SK-N-SH treated with all-trans-retinoic acid at 6 μM for 48 hours (cell line): ENCODE data around the gene UCMA.

Experiments
- ATAC-seq: fragments of 200-7000 bp; cut with Tn5 transposase; 3 replicates; pipeline ENCODE4 v1.9.1; 2020; ENCODE audit warnings: mild to moderate bottlenecking, moderate library complexity
- ARNTL ChIP-seq: fragments of 450-650 bp; formaldehyde crosslinking; IDR thresholded peaks from 2 replicates; pipeline ENCODE4 v1.5.0; 2020; ENCODE audit warnings: low read depth, mild to moderate bottlenecking, moderate library complexity, borderline replicate concordance
- BACH2 ChIP-seq: fragments of 250-450 bp; sonication (Bioruptor Pico); IDR thresholded peaks from 2 replicates; pipeline ENCODE4 v1.9.0; 2021; ENCODE audit warnings: mild to moderate bottlenecking, borderline replicate concordance
- CREB5 ChIP-seq: fragments of 250-450 bp; sonication (Bioruptor Pico); IDR thresholded peaks from 2 replicates; pipeline ENCODE4 v1.5.1; 2020; ENCODE audit warnings: low read depth, mild to moderate bottlenecking, moderate library complexity
- CSDC2 ChIP-seq: fragments of 250-450 bp; sonication (Bioruptor Pico); IDR thresholded peaks from 2 replicates; pipeline ENCODE4 v1.5.0; 2020; ENCODE audit warnings: mild to moderate bottlenecking, moderate library complexity
- CSRNP3 ChIP-seq: fragments of 250-450 bp; sonication (Bioruptor Pico); IDR thresholded peaks from 2 replicates; pipeline ENCODE4 v1.5.1; 2021; ENCODE audit warnings: mild to moderate bottlenecking, moderate library complexity
- ISL1 ChIP-seq: fragments of 250-450 bp; sonication (Bioruptor Pico); IDR thresholded peaks from 2 replicates; pipeline ENCODE4 v2.1.2; 2022; ENCODE audit warnings: mild to moderate bottlenecking, moderate library complexity
- OSR1 ChIP-seq: fragments of 250-450 bp; sonication (Bioruptor Pico); IDR thresholded peaks from 2 replicates; pipeline ENCODE4 v1.8.0; 2022; ENCODE audit warnings: moderate library complexity, mild to moderate bottlenecking, inconsistent platforms
- PATZ1 ChIP-seq: fragments of 250-450 bp; sonication (Bioruptor Pico); IDR thresholded peaks from 2 replicates; pipeline ENCODE4 v1.8.0; 2020; ENCODE audit warnings: mild to moderate bottlenecking, moderate library complexity, borderline replicate concordance
- POU6F1 ChIP-seq: fragments of 250-450 bp; sonication (Bioruptor Pico); IDR thresholded peaks from 2 replicates; pipeline ENCODE4 v1.8.0; 2021; ENCODE audit warnings: low read depth, mild to moderate bottlenecking, moderate library complexity, borderline replicate concordance
- PPARA ChIP-seq: fragments of 250-450 bp; sonication (Bioruptor Pico); IDR thresholded peaks from 2 replicates; pipeline ENCODE4 v1.5.0; 2020; ENCODE audit warnings: mild to moderate bottlenecking, borderline replicate concordance
- RARB ChIP-seq: fragments of 250-450 bp; sonication (Bioruptor Pico); IDR thresholded peaks from 2 replicates; pipeline ENCODE4 v1.8.0; 2021; ENCODE audit warnings: mild to moderate bottlenecking, moderate library complexity
- SNAI2 ChIP-seq: fragments of 250-450 bp; sonication (Bioruptor Pico); IDR thresholded peaks from 2 replicates; pipeline ENCODE4 v1.5.0; 2020; ENCODE audit warnings: mild to moderate bottlenecking, moderate library complexity
- TCF4 ChIP-seq: fragments of 250-450 bp; sonication (Bioruptor Pico); IDR thresholded peaks from 2 replicates; pipeline ENCODE4 v1.8.0; 2021; ENCODE audit warnings: mild to moderate bottlenecking, moderate library complexity, borderline replicate concordance
- TOX ChIP-seq: fragments of 250-450 bp; sonication (Bioruptor Pico); IDR thresholded peaks from 2 replicates; pipeline ENCODE4 v1.8.0; 2021; ENCODE audit warnings: mild to moderate bottlenecking, moderate library complexity, borderline replicate concordance
- TSHZ2 ChIP-seq: fragments of 250-450 bp; sonication (Bioruptor Pico); IDR thresholded peaks from 2 replicates; pipeline ENCODE4 v1.5.0; 2020; ENCODE audit warnings: mild to moderate bottlenecking, moderate library complexity
- ZC3H10 ChIP-seq: fragments of 250-450 bp; sonication (Bioruptor Pico); IDR thresholded peaks from 2 replicates; pipeline ENCODE4 v1.5.1; 2021; ENCODE audit warnings: mild to moderate bottlenecking, moderate library complexity
- ZNF565 ChIP-seq: fragments of 450-650 bp; formaldehyde crosslinking; conservative IDR thresholded peaks from 2 replicates; pipeline ENCODE4 v1.5.0; 2020; ENCODE audit warnings: low read depth, mild to moderate bottlenecking, moderate library complexity
- ZNF8 ChIP-seq: fragments of 450-650 bp; formaldehyde crosslinking; IDR thresholded peaks from 2 replicates; pipeline ENCODE4 v1.5.0; 2020; ENCODE audit warnings: mild to moderate bottlenecking, moderate library complexity

UCMA gene

GRCh38 chr10:13189961-13190360 lies 44.2 kb downstream of the UCMA start:
- TF ChIP-seq ZC3H10 (CRISPR knock-in tag) (no peak), CREB5 (CRISPR knock-in tag) (no peak), ZNF565 (CRISPR knock-in tag) (no peak), CSDC2 (CRISPR knock-in tag) (no peak), TCF4 (CRISPR knock-in tag) (no peak)
- TF ChIP-seq, all 23 proteins: peak for 0
- ATAC-seq: no peak

- ATAC-seq: no peak
- TF ChIP-seq RARB (CRISPR knock-in tag) (no peak), PPARA (no peak), CSRNP3 (no peak)
These were observed 45.6 kb downstream of the UCMA start for GRCh38 chr10:13188593-13188992.

- ATAC-seq: no peak
- TF ChIP-seq TOX (CRISPR knock-in tag): no peak
- TF ChIP-seq ZNF8: peak; percentile 93
- no peak for TF ChIP-seq ISL1
- TF ChIP-seq CREB5 (CRISPR knock-in tag): no peak
- no peak for TF ChIP-seq PATZ1 (CRISPR knock-in tag)
- no peak for TF ChIP-seq ARNTL (CRISPR knock-in tag)
These were observed 47.0 kb downstream of the UCMA start for GRCh38 chr10:13187135-13187534.

- TF ChIP-seq POU6F1 (CRISPR knock-in tag): no peak
- TF ChIP-seq ZNF8: no peak
- TF ChIP-seq SNAI2 (CRISPR knock-in tag): no peak
- TF ChIP-seq RARB (CRISPR knock-in tag): no peak
- no peak for TF ChIP-seq PPARA
- no peak for TF ChIP-seq BACH2 (CRISPR knock-in tag)
- TF ChIP-seq ARNTL (CRISPR knock-in tag): no peak
- TF ChIP-seq TSHZ2 (CRISPR knock-in tag): no peak
- no peak for TF ChIP-seq OSR1
- no peak for TF ChIP-seq TOX (CRISPR knock-in tag)
- no peak for TF ChIP-seq CSDC2 (CRISPR knock-in tag)
- TF ChIP-seq PATZ1 (CRISPR knock-in tag): no peak
- ATAC-seq: no peak
These were observed 49.3 kb downstream of the UCMA start for GRCh38 chr10:13184730-13185514.
